K562 (cell line): ENCODE measurements around the gene FKBP2. TPM values are rescaled to one million over a fixed set of nuclear protein-coding genes. Genes with fewer than 3 reads are reported as not detected.

ENCODE experiments used
- MLLT1 ChIP-seq, 2 experiments: fragments of 450-650 bp; IDR thresholded peaks; 2 replicates each; pipeline ENCODE4 v1.6.1; 2016
- NCOA1 ChIP-seq: fragments of 450-650 bp; IDR thresholded peaks from 2 replicates; pipeline ENCODE4 v1.6.1; 2016; ENCODE audit warnings: low read depth
- NKRF ChIP-seq: fragments of 450-650 bp; IDR thresholded peaks from 2 replicates; pipeline ENCODE4 v1.6.1; 2016; ENCODE audit warnings: borderline replicate concordance
- NR0B1 ChIP-seq: fragments of 450-650 bp; IDR thresholded peaks from one replicate; pipeline ENCODE4 v1.6.1; 2018; ENCODE audit warnings: mild to moderate bottlenecking, moderate library complexity; ENCODE audit not compliant: partially characterized antibody
- POLR2G ChIP-seq: fragments of 200-400 bp; formaldehyde crosslinking; IDR thresholded peaks from 2 replicates; pipeline ENCODE4 v1.6.1; 2017; ENCODE audit warnings: low read depth, mild to moderate bottlenecking, antibody characterized with exemption, low read length, moderate library complexity
- PTBP1 ChIP-seq: fragments of 200-400 bp; formaldehyde crosslinking; IDR thresholded peaks from 2 replicates; pipeline ENCODE4 v1.6.1; 2017; ENCODE audit warnings: low read depth, low read length
- SAFB ChIP-seq: fragments of 200-400 bp; formaldehyde crosslinking; IDR thresholded peaks from 2 replicates; pipeline ENCODE4 v1.6.1; 2017; ENCODE audit warnings: low read depth, low read length, borderline replicate concordance
- SFPQ ChIP-seq: fragments of 200-400 bp; formaldehyde crosslinking; IDR thresholded peaks from 2 replicates; pipeline ENCODE4 v1.6.1; 2017; ENCODE audit warnings: mild to moderate bottlenecking, low read depth, low read length, moderate library complexity
- STAG1 ChIP-seq: sonication (generic); formaldehyde crosslinking; IDR thresholded peaks from 2 replicates; pipeline ENCODE4 v1.5.0; 2020; ENCODE audit warnings: missing genetic modification reagents, borderline replicate concordance
- ZNF407 ChIP-seq: fragments of 450-650 bp; IDR thresholded peaks from 2 replicates; pipeline ENCODE4 v1.6.1; 2016; ENCODE audit warnings: low read depth
- polyA plus RNA-seq, 8 experiments: library from polyadenylated mRNA; depleted of rRNA in 4 of 8; stranded (reverse) in 5 of 8; unstranded in 3 of 8; fragments of >200 nt; fragmentation: Nextera tagmentation in 2 of 8; fragmentation: Illumina TruSeq in 1 of 8; extraction: Ambion mirVana in 2 of 8; extraction: Trizol in 1 of 8; gene quantifications; 2 replicates each; pipeline versions ENCODE4 v1.2.1 to v1.2.3, GENCODE V29; 2011 to 2014; ENCODE audit warnings: inconsistent platforms in 1 of 8, missing spikeins in 1 of 8
- total RNA-seq, 7 experiments: library from RNA; depleted of rRNA in 6 of 7; stranded (reverse); fragments of >200 nt in 6 of 7; fragmentation: Illumina TruSeq in 2 of 7; extraction: Trizol in 2 of 7; gene quantifications; 2 replicates each; pipeline versions ENCODE4 v1.2.1 to v1.2.3, GENCODE V29; 2011 to 2021; ENCODE audit warnings: low replicate concordance in 1 of 7

FKBP2 gene
- total and polyA plus RNA-seq, 9 of the 15 experiments (the other 6 are each of a cell fraction or from before 2014, with no cell fraction given) = 3.5 to 151 (median 58.1) TPM

GRCh38 chr11:64284962-64285884 is 44.3 kb downstream of the FKBP2 start, which contains the start of gene GPR137 (continued):
- TF ChIP-seq SFPQ = peak; percentile 95
- TF ChIP-seq PTBP1 = peak; percentile 96
- no peak for TF ChIP-seq NKRF
- no peak for TF ChIP-seq SAFB
- no peak; the same call in 1 of the 2 replicates for TF ChIP-seq STAG1
- TF ChIP-seq MLLT1 (IDR thresholded peaks at IDR 0.05) = no peak
- 0 out of 2 replicates have a peak, but pooled peaks have one; percentile 22 for TF ChIP-seq NCOA1
- TF ChIP-seq NR0B1 = no peak
- peak; percentile 81 for TF ChIP-seq POLR2G
- TF ChIP-seq ZNF407 = no peak
